ENCODE measurements around the gene GRIK5. TPM values are rescaled to one million over a fixed set of nuclear protein-coding genes. Genes with fewer than 3 reads are reported as not detected.

The GRIK5 gene
- total RNA-seq, 2 experiments from 2014 or later, result 0.38 to 0.68 TPM

DNA sequence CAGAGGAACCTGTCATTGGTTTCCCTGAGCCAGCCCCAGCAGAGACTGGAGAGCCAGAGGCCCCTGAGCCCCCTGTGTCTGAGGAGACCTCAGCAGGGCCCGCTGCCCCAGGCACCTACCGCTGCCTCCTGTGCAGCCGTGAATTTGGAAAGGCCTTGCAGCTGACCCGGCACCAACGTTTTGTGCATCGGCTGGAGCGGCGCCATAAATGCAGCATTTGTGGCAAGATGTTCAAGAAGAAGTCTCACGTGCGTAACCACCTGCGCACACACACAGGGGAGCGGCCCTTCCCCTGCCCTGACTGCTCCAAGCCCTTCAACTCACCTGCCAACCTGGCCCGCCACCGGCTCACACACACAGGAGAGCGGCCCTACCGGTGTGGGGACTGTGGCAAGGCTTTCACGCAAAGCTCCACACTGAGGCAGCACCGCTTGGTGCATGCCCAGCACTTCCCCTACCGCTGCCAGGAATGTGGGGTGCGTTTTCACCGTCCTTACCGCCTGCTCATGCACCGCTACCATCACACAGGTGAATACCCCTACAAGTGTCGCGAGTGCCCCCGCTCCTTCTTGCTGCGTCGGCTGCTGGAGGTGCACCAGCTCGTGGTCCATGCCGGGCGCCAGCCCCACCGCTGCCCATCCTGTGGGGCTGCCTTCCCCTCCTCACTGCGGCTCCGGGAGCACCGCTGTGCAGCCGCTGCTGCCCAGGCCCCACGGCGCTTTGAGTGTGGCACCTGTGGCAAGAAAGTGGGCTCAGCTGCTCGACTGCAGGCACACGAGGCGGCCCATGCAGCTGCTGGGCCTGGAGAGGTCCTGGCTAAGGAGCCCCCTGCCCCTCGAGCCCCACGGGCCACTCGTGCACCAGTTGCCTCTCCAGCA is 10.1 kb upstream of the GRIK5 start:
- peaks cover 41% of the 10 kb centered on the region for H3K4me1 Mint-ChIP-seq
- CTCF ChIA-PET, result interaction anchor here (1.3 kb wide), 1 partner anchor 46 kb away, joined by 6 read pairs; no protein-coding TSS in a partner anchor

DNA sequence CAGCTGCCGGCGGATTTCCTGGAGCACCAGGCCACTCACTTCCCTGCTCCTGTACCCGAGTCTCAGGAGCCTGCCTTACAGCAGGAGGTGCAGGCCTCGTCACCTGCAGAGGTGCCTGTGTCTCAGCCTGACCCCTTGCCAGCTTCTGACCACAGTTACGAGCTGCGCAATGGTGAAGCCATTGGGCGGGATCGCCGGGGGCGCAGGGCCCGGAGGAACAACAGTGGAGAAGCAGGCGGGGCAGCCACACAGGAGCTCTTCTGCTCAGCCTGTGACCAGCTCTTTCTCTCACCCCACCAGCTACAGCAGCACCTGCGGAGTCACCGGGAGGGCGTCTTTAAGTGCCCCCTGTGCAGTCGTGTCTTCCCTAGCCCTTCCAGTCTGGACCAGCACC is 9.3 kb upstream of the GRIK5 start:
- no peak overlapping the region for H3K27ac Mint-ChIP-seq
- peaks cover 48% of the 10 kb centered on the region for H3K4me1 Mint-ChIP-seq
- CTCF ChIA-PET, result no interaction called here
- DNase-seq, result no peak
- H3K27me3 Mint-ChIP-seq, result no peaks in the 10 kb centered on the region
- H3K4me3 Mint-ChIP-seq, result no peak overlapping the region
- POLR2A ChIA-PET, result interaction anchor here (1.3 kb wide), 1 partner anchor 20 kb away, joined by 3 read pairs; no protein-coding TSS in a partner anchor
- peaks cover 51% of the 10 kb centered on the region for H3K36me3 Mint-ChIP-seq (ENCODE audit: low read depth)
- H3K9me3 Mint-ChIP-seq, result no peaks in the 10 kb centered on the region

More for the DNA sequence above, 10.1 kb upstream of the GRIK5 start:
- POLR2A ChIA-PET, result no interaction called here
- Mint-ChIP-seq H3K36me3 (ENCODE audit: low read depth) (peaks cover 51% of the 10 kb centered on the region), H3K9me3 (no peaks in the 10 kb centered on the region), H3K27me3 (no peaks in the 10 kb centered on the region), H3K27ac (no peak overlapping the region), H3K4me3 (no peak overlapping the region)
- DNase-seq, result no peak

DNA sequence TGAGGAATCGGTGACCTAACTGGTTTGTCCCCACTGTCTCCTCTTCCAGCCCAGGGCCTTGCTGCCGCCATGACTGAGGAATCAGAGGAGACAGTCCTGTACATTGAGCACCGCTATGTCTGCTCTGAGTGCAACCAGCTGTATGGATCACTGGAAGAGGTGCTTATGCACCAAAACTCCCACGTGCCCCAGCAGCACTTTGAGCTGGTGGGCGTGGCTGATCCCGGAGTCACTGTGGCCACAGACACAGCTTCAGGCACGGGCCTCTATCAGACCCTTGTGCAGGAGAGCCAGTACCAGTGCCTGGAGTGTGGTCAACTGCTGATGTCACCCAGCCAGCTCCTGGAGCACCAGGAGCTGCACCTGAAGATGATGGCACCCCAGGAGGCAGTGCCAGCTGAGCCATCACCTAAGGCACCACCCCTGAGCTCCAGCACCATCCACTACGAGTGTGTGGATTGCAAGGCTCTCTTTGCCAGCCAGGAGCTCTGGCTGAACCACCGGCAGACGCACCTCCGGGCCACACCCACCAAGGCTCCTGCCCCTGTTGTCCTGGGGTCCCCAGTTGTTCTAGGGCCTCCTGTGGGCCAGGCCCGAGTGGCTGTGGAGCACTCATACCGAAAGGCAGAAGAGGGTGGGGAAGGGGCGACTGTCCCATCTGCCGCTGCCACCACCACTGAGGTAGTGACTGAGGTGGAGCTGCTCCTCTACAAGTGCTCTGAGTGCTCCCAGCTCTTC is 8.7 kb upstream of the GRIK5 start:
- no peaks in the 10 kb centered on the region for H3K9me3 Mint-ChIP-seq
- peaks cover 48% of the 10 kb centered on the region for H3K4me1 Mint-ChIP-seq
- H3K27ac Mint-ChIP-seq, result no peak overlapping the region
- H3K27me3 Mint-ChIP-seq, result no peaks in the 10 kb centered on the region
- H3K36me3 Mint-ChIP-seq (ENCODE audit: low read depth), result peaks cover 51% of the 10 kb centered on the region
- peak overlapping the region; percentile 8 for H3K4me3 Mint-ChIP-seq
- DNase-seq, result no peak
- ChIA-PET POLR2A (interaction anchor here (1.3 kb wide), 1 partner anchor 20 kb away, joined by 3 read pairs; no protein-coding TSS in a partner anchor), CTCF (no interaction called here)

DNA sequence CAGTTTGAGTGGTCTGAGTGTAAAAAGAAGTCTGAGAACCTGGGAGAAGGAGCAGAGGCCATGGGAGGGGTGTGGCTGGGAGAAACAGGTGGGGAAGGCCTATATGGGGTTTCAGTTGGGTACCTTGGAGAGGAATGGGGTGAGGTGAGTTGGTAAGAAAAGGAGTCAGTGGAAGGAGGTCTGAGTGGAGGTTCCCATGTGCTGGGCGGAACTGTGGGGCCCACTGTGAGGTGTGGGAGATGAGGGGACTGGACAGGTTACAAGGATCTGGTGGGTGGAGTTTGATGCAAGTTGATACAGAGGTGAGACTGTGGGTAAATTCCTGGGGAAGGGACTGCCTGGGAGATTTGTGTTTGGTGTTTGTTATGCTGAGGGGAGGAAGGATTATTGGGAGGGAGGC is 8.1 kb upstream of the GRIK5 start:
- Mint-ChIP-seq H3K9me3 (no peaks in the 10 kb centered on the region), H3K4me3 (peak overlapping the region; percentile 99), H3K27me3 (no peaks in the 10 kb centered on the region), H3K36me3 (ENCODE audit: low read depth) (peaks cover 51% of the 10 kb centered on the region), H3K27ac (peak overlapping the region; percentile 27), H3K4me1 (peaks cover 48% of the 10 kb centered on the region)
- DNase-seq, result no peak
- CTCF ChIA-PET, result no interaction called here
- POLR2A ChIA-PET, result interaction anchor here (1.3 kb wide), 1 partner anchor 21 kb away, joined by 3 read pairs; no protein-coding TSS in a partner anchor

DNA sequence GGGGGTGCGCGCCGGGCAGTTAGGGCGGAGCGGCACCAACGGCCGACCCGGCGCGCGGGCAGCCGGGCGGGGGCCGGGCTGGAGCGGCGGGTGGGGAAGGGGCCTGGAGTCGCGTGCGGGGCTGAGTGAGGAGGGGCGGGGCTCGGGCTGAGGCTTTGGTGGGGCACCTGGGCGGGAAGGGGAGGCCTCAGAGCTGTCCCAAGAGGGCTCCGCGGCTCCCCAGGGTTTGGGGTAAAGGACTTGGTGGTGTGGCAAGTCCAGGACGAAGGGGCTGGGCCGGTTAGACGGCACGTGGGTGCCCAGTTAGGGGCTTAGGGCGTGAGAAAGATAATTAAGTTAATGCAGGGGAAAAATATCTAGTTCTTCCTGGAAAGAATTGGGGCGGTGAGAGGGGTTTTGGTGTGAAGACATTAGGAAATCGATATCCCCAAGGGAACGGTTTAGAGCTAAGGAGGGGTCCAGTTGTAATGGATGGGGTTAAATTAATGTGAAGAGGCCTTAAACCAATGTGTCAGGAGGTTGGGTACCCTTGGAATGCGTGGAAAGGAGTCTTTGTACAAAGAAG is 6.5 kb upstream of the GRIK5 start:
- peak; percentile 49 for DNase-seq
- POLR2A ChIA-PET, result interaction anchor here (0.5 to 1.7 kb wide), 7 partner anchors 10 to 1461 kb away, joined by 3 to 5 read pairs (median 4); no protein-coding TSS in a partner anchor
- Mint-ChIP-seq H3K27ac (peak overlapping the region; percentile 81), H3K27me3 (peaks cover under 1% of the 10 kb centered on the region), H3K36me3 (ENCODE audit: low read depth) (peaks cover 42% of the 10 kb centered on the region), H3K4me1 (peaks cover 46% of the 10 kb centered on the region), H3K4me3 (peak overlapping the region; percentile 99), H3K9me3 (no peaks in the 10 kb centered on the region)
- CTCF ChIA-PET, result interaction anchor here (0.6 to 1.0 kb wide), 6 partner anchors 32 to 630 kb away, joined by 3 read pairs; no protein-coding TSS in a partner anchor

DNA sequence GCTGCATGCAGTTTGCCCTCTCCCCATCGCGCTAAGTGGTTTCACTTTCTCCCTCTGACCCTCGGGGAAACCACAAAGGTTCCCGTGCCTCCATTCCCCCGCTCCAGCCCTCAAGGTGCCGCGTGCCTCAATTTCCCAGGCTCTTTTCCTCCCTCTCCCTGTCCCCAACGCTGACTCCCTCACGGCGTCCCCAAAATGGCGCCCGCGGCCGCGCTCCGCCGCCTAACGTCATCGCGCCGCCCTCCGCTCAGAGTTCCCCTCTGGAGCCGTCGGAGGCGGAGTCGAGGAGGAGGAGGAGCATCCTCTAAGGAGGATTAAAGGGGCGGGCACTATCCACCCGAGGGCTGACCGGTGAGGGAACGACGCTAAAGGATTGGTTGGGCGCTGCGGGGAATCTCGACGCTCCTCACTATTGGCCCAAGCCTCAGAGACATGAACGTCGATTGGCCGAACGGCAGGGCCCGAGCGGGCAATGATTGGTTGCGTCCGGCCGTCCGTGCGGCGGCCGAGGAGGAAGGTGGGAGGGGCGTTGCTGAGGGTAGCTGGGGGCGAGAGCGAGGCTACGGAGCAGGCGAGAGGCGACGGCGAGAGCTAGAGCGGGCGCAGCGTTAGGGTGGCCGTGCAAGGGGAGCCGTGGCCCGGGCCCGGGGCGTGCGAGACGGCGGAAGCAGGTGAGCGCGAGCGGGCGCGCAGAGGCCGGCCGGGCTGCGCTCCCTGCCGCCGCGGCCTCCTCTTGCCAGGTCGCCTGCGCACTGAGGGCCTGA is 5.8 kb upstream of the GRIK5 start, which contains the start of gene ZNF574:
ZNF574 (plus strand) TSS at position 551 of the 764 bp plus-strand sequence. CDS start 2,441 bp downstream, outside the sequence.
- Mint-ChIP-seq H3K36me3 (ENCODE audit: low read depth) (peaks cover 37% of the 10 kb centered on the region), H3K27me3 (peaks cover 4% of the 10 kb centered on the region), H3K27ac (peak within 1 kb of the TSS; percentile 94), H3K4me3 (peak within 1 kb of the TSS; percentile 99), H3K4me1 (peaks cover 43% of the 10 kb centered on the region), H3K9me3 (no peaks in the 10 kb centered on the region)
- POLR2A ChIA-PET, result interaction anchor here (0.7 to 1.7 kb wide), 6 partner anchors 9 to 1460 kb away, joined by 3 to 5 read pairs (median 4); no protein-coding TSS in a partner anchor
- CTCF ChIA-PET, result interaction anchor here (0.8 to 1.0 kb wide), 3 partner anchors 38 to 101 kb away, joined by 3 read pairs; no protein-coding TSS in a partner anchor
- peak; percentile 98 for DNase-seq

DNA sequence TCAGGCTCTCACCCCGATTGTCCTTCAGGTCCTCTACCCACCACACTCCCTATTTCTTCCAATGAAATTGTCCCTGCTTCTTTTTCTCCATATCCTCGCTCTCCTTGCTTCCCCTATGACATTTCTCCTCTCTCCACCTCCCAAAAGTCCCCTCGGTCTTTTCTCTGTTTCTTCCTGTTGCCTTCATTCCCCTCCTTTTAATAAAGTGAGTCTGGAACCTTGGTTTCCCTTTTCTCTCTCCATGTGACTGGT is 5.3 kb upstream of the GRIK5 start:
- H3K4me1 Mint-ChIP-seq, result peaks cover 43% of the 10 kb centered on the region
- peaks cover 36% of the 10 kb centered on the region for H3K36me3 Mint-ChIP-seq (ENCODE audit: low read depth)
- H3K9me3 Mint-ChIP-seq, result no peaks in the 10 kb centered on the region
- ChIA-PET CTCF (no interaction called here), POLR2A (no interaction called here)
- no peak for DNase-seq
- peaks cover 7% of the 10 kb centered on the region for H3K27me3 Mint-ChIP-seq
- H3K27ac Mint-ChIP-seq, result peak overlapping the region; percentile 94
- H3K4me3 Mint-ChIP-seq, result peak overlapping the region; percentile 99

DNA sequence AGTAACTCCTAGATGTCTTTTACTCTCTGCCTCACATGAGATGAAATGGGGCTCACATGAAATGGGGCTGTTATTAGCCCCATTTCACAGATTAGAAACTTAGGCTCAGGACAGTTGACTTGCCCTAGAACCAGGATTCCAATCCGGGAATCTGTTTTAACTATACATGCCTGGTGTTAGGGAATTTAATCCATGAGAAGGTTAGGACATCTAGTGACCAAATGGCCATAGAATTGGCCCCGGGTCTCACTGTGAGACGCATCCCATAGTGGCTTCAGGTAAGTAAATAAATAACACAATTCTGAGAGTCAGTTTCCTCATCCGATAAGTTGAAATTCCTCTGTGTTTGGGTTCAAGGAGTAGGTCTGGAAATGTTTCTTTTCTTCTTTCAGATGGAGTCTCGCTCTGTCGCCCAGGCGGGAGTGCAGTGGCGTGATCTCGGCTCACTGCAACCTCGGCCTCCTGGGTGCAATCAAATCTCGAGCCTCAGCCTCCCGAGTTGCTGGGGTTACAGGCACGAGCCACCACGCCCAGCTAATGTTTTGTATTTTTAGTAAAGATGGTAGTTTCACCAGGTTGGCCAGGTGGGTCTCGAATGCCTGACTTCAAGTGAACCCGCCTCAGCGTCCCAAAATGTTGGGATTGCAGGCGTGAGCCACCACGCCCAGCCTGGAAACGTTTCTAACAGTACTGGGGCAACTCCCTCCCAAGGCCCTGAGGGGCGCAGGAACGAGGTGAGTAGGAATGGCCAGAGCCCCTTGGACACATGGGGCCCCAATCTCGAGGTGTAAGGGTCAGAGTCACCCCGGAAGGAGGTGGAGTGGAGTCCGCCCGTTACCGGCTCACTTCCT is 4.7 kb upstream of the GRIK5 start:
- H3K27ac Mint-ChIP-seq, result peak overlapping the region; percentile 94
- DNase-seq, result peak; percentile 25

DNA sequence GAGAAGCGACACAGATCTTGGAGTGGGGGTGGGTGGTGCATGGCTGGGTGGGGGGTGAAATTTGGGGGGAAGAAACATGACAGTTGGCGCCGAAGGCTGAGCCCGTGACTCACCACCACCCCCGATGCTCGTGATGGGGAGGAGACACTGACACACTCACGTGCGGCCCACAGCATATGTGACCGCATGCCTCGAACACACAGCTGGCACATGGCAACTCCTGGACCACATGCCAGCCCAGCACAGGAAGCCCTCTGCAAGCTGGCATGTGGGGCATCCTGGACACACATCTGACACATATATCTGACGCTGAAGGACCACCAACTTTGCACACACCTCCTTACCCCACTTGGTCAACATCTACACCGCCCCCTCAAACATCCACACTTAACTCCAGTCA is 1.2 kb upstream of the GRIK5 start:
- POLR2A ChIA-PET, result no interaction called here
- DNase-seq, result no peak
- H3K4me1 Mint-ChIP-seq, result peaks cover 15% of the 10 kb centered on the region
- H3K9me3 Mint-ChIP-seq, result no peaks in the 10 kb centered on the region
- no peak overlapping the region for H3K27ac Mint-ChIP-seq
- H3K27me3 Mint-ChIP-seq, result peaks cover 7% of the 10 kb centered on the region
- H3K36me3 Mint-ChIP-seq (ENCODE audit: low read depth), result peaks cover 8% of the 10 kb centered on the region
- CTCF ChIA-PET, result interaction anchor here (0.7 kb wide), 1 partner anchor 41 kb away, joined by 5 read pairs; no protein-coding TSS in a partner anchor
- H3K4me3 Mint-ChIP-seq, result no peak overlapping the region

More for the DNA sequence above, 4.7 kb upstream of the GRIK5 start:
- peaks cover 43% of the 10 kb centered on the region for H3K4me1 Mint-ChIP-seq
- H3K4me3 Mint-ChIP-seq, result peak overlapping the region; percentile 99
- peaks cover 31% of the 10 kb centered on the region for H3K36me3 Mint-ChIP-seq (ENCODE audit: low read depth)
- no peaks in the 10 kb centered on the region for H3K9me3 Mint-ChIP-seq
- peaks cover 7% of the 10 kb centered on the region for H3K27me3 Mint-ChIP-seq
- POLR2A ChIA-PET, result no interaction called here
- CTCF ChIA-PET, result no interaction called here

DNA sequence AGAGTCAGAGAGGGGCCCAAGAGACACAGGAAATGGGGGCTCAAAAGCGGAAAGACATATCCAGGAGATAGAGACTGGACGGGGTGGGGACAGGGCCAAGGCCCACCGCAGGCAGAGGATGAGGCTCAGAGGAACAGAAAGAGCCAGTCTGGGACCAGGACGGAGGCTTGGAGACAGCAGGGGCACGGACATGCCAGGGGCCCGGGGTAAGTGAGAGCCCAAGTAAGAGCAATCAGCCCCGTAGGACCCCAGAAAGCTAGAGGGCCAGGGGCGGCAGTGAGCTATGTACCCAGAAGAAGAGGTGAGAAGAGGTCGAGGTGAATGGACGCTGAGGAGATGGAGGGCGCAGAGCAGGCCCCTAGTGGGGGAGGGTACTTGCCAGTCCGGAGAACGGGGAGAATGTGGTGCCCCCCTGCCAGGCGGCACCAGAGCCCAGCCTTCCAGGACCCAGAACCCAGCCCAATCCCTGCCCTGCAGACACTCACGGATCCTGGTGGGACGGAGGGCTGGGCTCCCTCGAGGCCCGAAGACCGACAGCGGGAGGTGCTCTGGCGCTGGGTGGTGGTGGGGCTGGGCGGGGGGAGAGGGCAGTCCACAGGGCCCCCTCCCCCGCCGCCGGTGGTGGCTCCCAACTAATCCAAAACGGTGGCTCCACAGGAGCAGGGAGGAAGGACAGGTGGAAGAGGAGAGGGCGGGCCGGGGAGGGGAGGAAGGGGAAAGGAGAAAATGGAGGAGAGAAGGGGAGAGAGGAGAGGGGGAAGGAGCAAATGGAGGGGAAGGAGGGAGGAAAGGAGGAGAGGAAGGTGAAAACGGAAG is 1.0 kb downstream of the GRIK5 start:
- no peaks in the 10 kb centered on the region for H3K36me3 Mint-ChIP-seq (ENCODE audit: low read depth)
- H3K27ac Mint-ChIP-seq, result no peak overlapping the region

DNA sequence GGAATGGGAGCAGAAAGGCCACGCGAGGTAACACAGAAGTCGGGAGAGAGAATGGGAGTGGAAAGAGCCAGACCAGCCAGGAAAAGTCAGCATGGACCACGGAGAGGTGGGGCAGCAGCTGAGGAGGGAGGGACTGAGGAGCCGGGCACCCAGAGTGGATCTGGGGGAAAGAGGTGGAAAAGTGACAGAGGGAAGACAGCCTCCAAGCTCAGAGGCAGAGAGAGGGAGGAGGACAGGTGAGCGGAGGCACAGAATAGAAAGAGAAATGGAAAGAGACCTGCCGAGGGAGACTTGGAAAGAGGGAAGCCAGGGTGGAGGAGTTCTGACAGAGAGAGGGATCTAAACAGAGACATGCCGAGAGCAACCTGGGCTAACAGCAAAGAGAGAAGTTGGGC is 1.6 kb downstream of the GRIK5 start:
- H3K27ac Mint-ChIP-seq, result no peak overlapping the region
- no peak for DNase-seq
- peaks cover 7% of the 10 kb centered on the region for H3K27me3 Mint-ChIP-seq
- CTCF ChIA-PET, result no interaction called here
- POLR2A ChIA-PET, result interaction anchor here (1.1 kb wide), 1 partner anchor 205 kb away, joined by 4 read pairs; no protein-coding TSS in a partner anchor
- H3K36me3 Mint-ChIP-seq (ENCODE audit: low read depth), result no peaks in the 10 kb centered on the region
- no peaks in the 10 kb centered on the region for H3K4me1 Mint-ChIP-seq
- H3K9me3 Mint-ChIP-seq, result no peaks in the 10 kb centered on the region
- no peak overlapping the region for H3K4me3 Mint-ChIP-seq

More for the DNA sequence above, 1.0 kb downstream of the GRIK5 start:
- CTCF ChIA-PET, result no interaction called here
- Mint-ChIP-seq H3K4me3 (no peak overlapping the region), H3K4me1 (no peaks in the 10 kb centered on the region), H3K9me3 (no peaks in the 10 kb centered on the region), H3K27me3 (peaks cover 7% of the 10 kb centered on the region)
- POLR2A ChIA-PET, result interaction anchor here (1.1 kb wide), 1 partner anchor 205 kb away, joined by 4 read pairs; no protein-coding TSS in a partner anchor
- DNase-seq, result no peak

Data from activated CD4-positive, alpha-beta memory T cell treated with anti-CD3 and anti-CD28 coated beads, Interleukin-2, amount 10 ng/mL, durations not matched to agents 7 days and 5 days (primary cell).